Measurements from ENCODE around the gene ABCG1.

ABCG1 gene

DNA sequence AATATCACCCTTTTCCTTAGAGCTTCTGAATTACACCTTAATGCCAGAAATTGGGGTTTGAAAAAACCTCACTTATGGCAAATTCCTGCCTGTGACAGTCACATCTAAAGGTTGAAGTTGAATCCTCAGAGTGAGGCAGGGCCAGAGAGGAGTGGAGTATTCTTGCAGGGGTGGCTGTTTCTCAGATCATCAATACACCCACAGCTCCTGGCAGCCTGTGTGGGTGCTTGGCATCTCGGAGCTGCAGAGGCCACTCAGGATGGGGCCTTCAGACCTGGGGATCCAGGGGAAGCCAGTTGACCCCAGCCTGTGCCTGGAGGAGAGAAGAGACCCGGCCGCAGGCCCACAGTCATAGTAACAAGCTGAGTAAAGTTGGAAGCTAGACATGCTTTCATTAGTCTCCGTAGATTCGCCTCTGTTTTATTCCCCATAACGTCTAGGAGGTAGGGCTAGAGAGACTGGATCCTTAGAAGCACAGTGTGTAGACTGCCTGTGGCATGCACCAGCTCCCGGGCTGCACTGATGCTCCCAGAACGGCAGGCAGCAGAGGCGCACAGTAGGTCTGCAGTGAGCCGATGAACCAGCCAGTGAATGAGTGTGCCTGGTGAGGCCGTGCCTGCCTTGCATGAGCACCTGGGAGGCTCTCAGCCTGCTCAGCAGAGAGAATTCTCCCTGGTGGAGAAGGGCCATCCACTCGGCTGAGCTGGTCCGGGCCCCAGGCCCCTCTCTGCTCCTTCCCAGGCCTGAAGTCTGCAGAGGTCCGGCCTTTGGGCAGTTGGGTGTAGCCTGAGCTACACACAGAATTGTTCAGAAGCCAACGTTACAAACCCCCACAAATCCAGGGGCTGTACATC, 53.4 kb downstream of the ABCG1 start:
- DNase-seq (ENCODE audit: low spot score), result no peak

GRCh38 chr21:42272984-42273600, 54.2 kb downstream of the ABCG1 start:
- no peak for DNase-seq (ENCODE audit: low spot score)

DNA sequence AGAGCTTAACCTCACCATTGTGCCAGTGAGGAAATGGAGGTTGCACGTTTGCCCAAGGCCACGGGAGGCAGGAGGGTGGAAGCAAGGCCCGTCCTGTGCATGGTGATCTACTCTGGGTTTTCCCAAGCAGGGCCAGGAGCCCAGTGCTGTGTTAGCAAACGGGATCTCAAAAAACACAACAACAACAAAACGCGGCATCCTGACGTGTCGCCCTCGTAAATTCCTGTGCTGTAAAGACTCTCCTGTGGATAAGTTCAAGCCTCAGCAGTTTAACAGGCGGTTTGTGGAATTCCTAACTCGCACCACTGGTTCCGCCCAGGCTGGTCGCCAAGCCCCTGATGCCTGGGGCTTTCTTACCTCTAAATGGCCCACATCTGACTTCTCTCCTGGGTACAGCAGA, 57.1 kb downstream of the ABCG1 start:
- DNase-seq (ENCODE audit: low spot score), result no peak

DNA sequence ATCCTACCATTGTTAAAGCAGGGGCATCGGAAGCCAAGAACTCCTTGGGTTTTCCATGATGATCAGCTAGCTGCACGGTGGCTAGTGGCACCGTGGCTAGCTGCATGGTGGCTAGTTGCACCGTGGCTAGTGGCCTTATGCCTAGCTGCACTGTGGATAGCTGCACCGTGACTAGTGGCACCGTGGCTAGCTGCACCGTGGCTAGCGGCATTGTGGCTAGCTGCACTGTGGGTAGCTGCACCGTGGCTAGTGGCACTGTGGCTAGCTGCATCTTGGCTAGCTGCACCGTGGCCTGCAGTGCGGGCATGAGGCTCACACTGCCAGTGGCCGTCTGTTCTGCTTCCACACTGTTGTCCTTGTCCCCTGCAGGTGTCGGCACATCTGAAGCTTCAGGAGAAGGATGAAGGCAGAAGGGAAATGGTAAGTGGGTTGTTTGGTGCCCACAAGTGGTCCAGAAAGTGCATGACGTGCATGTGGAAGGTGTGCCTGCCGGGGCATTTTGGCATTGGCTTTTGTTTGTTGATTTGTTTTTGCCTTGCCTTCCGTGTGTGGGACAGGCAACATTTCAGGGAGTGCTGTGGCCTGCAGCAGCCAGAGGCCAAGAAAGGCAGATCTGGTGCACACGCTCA, 57.7 kb downstream of the ABCG1 start:
- DNase-seq (ENCODE audit: low spot score), result no peak

DNA sequence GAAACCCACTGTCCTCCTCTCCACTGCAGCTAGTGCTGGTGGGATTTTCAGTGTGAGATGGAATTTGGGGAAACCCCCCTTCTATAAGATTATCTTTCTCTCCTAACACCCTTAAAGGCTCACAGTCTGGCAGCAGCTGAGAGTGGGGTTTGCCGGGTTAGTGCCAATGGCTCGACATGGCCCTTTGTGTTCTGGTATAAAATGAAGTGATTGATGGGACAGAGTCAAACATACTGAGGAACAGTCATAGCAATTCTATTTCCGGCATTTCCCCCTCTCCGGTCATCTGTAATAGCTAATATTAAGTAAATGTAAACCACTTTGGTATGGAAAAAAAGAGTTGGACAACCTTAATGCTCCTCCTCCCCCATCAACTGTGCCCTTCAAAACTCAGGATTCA, 58.7 kb downstream of the ABCG1 start:
- no peak for DNase-seq (ENCODE audit: low spot score)

DNA sequence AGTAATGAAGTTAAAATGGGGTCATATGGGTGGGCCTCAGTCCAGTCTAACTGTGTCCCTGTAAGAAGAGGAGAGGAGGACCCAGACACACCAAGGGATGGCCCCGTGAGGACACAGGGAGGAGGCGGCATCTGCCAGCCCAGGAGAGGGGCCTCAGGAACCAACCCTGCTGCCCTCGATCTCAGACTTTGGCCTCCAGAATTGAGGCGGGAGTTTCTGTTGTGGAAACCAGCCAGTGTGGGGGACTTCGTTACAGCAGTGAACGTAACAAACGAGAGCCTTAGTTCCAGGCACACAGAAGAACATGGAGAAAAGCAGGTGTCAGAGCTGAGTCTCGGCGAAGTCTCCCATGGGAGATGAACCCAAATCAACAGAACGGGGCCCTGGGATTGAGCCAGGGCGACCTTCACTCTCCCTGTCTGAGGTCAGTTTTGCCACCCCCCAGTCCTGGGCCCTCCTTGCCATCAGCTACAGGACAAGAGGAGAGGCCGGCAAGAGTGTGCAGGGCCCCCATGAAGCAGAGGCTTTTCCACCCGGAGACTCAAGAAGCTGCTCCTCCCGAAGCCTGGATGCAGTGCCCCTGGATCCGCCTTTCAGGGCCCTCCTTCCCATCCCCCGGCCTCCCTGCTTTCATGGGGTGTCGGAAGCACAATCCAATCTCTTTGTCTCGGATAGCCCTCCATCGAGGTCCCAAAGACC, 59.7 kb downstream of the ABCG1 start:
- DNase-seq (ENCODE audit: low spot score), result no peak

DNA sequence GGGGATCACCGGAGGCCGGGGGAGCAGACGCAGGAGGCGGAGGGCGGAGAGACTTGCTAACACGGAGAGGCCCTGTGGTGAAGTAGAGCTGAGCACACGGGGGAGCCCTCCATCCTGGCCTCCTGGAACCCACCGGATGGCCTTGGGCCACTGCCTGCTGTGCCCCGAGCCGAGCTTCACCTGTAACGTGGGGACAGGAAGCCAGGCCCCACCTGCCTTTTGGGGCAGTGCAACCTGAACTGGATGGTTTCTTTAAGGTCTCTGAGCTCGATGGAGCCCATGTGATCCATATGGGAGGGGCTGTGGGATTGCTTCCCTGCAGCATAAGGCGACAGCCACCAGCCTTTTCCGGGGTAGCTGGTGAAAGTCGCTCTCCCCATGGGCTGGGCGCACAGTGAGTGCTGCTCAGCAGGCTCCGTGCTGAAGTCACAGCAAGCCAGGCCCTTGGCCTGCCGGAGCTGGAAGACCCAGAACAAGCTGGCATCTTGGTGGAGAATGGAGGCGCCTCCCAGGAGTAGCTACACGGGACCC, 60.5 kb downstream of the ABCG1 start:
- DNase-seq (ENCODE audit: low spot score), result no peak

DNA sequence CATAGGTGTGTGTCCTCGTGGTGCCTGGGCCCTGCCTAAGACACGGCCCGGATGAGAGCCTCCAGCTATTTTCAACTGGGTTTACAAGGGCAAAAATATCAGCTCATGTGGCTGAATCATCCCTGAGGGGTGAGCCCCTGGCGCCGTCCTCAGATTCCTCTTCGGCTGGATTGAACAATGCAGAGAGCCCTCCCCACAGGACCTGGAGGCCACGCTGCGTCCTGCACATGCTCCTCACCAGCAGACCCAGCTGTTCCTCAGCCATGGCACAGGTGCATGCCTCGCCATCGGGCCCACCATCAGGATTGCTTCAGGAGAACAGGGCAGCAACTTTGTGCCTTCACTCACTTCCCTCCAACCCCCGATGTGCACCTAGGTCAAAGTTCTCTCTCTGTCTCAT, 60.9 kb downstream of the ABCG1 start:
- DNase-seq (ENCODE audit: low spot score), result no peak

GRCh38 chr21:42280356-42281180, 61.6 kb downstream of the ABCG1 start:
- no peak for DNase-seq (ENCODE audit: low spot score)

GRCh38 chr21:42281181-42281680, 62.3 kb downstream of the ABCG1 start:
- no peak for DNase-seq (ENCODE audit: low spot score)

DNA sequence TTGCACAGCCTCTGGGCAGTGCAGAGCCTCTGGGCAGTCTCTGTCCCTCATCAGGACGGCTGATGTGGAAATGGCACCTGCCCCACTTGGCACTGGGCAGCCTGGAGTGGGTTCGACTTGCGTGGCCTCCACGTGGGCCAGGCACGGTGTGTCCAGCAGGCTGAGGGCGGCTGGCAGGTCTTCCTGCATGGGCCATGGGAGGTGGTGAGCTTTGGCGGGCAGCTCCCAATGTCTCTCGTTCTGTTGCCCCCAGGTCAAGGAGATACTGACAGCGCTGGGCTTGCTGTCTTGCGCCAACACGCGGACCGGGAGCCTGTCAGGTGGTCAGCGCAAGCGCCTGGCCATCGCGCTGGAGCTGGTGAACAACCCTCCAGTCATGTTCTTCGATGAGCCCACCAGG, 63.1 kb downstream of the ABCG1 start:
- DNase-seq (ENCODE audit: low spot score), result no peak

DNA sequence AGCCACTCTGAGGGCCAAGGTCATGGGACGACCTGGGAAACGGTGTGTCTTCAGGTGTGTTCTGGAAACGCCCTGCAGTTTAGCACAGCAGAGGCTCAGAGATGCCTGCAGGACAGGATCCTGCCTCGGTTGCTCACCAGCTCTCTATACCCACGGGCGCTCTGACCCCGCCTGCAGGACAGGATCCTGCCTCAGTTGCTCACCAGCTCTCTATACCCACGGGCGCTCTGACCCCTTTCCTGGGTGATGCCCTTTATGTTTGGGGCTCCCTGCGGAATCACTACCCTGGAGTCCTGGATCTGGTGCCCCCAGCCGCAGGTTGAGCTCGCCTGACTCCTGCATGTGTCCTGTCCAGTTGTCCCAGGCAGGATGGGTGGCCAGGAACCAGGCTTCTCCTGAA, 63.8 kb downstream of the ABCG1 start:
- no peak for DNase-seq (ENCODE audit: low spot score)

DNA sequence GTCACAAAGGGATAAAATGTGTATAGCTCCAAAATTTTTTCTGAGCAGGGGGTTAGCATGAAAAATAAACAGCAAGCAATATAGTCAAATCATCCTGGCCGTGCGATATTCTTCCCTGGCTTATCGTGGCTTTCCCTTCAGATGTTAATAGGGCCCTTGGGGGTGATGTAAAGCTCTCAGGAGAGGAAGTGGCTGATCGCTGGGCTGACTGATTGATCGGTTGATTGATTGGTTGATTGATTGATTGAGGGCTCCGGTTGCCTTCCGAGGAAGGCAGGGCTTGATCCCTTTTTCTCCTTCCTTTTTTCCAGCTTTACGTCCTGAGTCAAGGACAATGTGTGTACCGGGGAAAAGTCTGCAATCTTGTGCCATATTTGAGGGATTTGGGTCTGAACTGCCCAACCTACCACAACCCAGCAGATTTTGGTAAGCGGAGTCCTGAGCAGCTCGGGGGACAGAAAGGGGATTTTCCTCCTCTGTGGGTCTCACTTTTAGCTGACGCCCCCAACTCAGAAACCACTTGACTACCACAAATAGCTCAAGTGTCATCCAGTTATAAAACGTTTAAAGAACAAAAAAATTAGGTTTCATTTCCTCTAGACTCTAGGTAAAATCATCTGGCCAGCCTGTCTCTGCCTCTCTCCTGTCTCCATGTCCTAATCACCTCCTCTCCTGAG, 66.8 kb downstream of the ABCG1 start:
- DNase-seq (ENCODE audit: low spot score), result no peak

GRCh38 chr21:42286416-42286815, 67.5 kb downstream of the ABCG1 start:
- no peak for DNase-seq (ENCODE audit: low spot score)

DNA sequence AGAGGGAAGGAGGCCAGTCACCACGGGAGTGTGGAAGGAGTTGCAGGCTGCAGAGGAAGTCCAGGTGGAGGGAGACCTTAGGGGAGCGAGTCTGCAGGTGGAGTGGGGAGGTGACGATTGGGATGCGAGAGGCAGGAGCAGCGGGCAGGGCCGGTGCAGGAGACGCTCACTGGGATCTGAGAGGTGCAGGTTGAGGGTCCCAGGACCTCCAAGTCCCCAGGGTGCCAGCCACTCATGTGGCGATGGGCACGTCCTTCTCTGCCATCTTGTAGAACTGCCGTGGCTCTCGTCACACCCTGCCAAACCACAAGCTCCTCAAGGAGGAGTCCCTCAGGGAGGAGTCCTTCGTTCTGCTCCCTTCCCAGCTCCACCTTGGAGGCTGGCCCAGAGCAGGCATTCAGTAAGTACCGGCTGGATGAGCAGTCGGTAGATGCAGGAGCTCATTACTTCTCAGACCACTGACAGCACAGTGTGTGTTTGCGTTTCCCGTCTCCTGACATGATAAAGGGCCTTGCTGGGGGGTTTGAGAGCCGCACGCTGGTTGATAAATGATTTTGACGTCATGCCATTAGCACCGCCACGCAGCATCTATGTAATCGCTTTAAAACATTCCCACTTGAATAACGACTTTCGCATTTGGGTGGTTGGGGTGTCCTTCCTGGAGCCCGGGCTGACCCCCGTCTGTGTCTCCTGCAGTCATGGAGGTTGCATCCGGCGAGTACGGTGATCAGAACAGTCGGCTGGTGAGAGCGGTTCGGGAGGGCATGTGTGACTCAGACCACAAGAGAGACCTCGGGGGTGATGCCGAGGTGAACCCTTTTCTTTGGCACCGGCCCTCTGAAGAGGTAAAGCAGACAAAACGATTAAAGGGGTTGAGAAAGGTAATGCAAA, 68.5 kb downstream of the ABCG1 start:
- no peak for DNase-seq (ENCODE audit: low spot score)

DNA sequence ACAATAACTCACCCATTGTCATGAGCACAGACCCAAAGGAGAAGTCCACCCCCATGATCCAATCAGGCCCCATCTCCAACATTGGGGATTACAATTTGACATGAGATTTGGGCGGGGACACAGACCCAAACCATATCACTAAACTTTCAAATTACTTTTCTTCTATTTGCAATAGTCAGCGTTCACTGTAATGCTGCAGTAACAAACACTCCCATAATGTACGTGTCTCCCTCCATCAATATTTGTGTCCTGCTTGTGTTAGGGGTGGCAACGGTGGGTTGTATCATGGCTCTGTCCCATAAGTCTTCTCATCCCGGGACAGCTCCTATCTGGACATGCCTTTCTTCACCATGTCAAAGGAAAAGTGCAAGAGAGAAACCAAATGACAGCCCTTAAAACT, 70.0 kb downstream of the ABCG1 start:
- no peak for DNase-seq (ENCODE audit: low spot score)

DNA sequence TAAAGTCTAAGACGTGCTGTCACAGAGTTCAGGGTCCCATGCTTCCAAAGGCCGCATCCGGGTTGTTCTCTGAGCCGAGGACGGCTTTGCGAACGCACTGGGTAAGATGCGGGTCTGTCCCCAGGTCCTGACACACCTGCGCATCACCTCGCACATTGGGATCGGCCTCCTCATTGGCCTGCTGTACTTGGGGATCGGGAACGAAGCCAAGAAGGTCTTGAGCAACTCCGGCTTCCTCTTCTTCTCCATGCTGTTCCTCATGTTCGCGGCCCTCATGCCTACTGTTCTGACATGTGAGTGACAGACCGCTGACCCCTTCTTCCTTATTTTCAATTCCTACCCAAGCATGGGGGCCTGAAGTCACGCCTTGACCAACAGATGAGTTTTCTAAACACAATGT, 71.0 kb downstream of the ABCG1 start:
- no peak for DNase-seq (ENCODE audit: low spot score)

GRCh38 chr21:42290505-42290904, 71.6 kb downstream of the ABCG1 start:
- no peak for DNase-seq (ENCODE audit: low spot score)

GRCh38 chr21:42291003-42291750, 72.2 kb downstream of the ABCG1 start:
- DNase-seq (ENCODE audit: low spot score), result no peak

Data from GM03348 (cell line).